ENCODE data around the gene MISFA. TPM values are rescaled to one million over a fixed set of nuclear protein-coding genes. Genes with fewer than 3 reads are reported as not detected.

MISFA gene
- total RNA-seq, 1 donor = under 0.01 TPM

GRCh38 chr11:18632841-18633240, 33.3 kb downstream of the MISFA start:
- Histone ChIP-seq H3K27ac (ENCODE audit: low read depth, low read length) (peak overlapping the region; percentile 98), H3K9me3 (ENCODE audit: low read depth, low read length) (no peaks in the 10 kb centered on the region)
- DNase-seq (ENCODE audit: insufficient read length, low spot score, missing footprints) = no peak

GRCh38 chr11:18633256-18634139, 33.9 kb downstream of the MISFA start:
- peak overlapping the region; percentile 96 for H3K4me3 ChIP-seq (ENCODE audit: insufficient read depth, low read length)
- H3K79me2 ChIP-seq (ENCODE audit: insufficient read depth, low read length) = peaks cover 56% of the 10 kb centered on the region
- no peak for DNase-seq (ENCODE audit: insufficient read length, low spot score, missing footprints)
- H3K9me3 ChIP-seq (ENCODE audit: low read depth, low read length) = no peaks in the 10 kb centered on the region
- peak overlapping the region; percentile 98 for H3K27ac ChIP-seq (ENCODE audit: low read depth, low read length)
- H3K27me3 ChIP-seq (ENCODE audit: insufficient read depth, low read length) = no peaks in the 10 kb centered on the region
- peak overlapping the region; percentile 92 for H2AFZ ChIP-seq (ENCODE audit: low read length)
- H3K4me2 ChIP-seq (ENCODE audit: insufficient read depth, low read length) = peak overlapping the region; percentile 96
- peaks cover 15% of the 10 kb centered on the region for H3K4me1 ChIP-seq (ENCODE audit: insufficient read depth, low read length)
- H3K36me3 ChIP-seq (ENCODE audit: insufficient read depth, low read length) = peaks cover 3% of the 10 kb centered on the region
- TF ChIP-seq CTCF (IDR thresholded peaks at IDR 0.05; ENCODE audit: extremely low read depth, low read depth, low read length) = no peak
- peaks cover 28% of the 10 kb centered on the region for H4K20me1 ChIP-seq (ENCODE audit: insufficient read depth, low read length)

More at GRCh38 chr11:18632841-18633240, 33.3 kb downstream of the MISFA start:
- H3K4me3 ChIP-seq (ENCODE audit: insufficient read depth, low read length) = peak overlapping the region; percentile 96
- TF ChIP-seq CTCF (IDR thresholded peaks at IDR 0.05; ENCODE audit: extremely low read depth, low read depth, low read length) = no peak
- H3K27me3 ChIP-seq (ENCODE audit: insufficient read depth, low read length) = no peaks in the 10 kb centered on the region
- H3K36me3 ChIP-seq (ENCODE audit: insufficient read depth, low read length) = peaks cover 3% of the 10 kb centered on the region
- H3K79me2 ChIP-seq (ENCODE audit: insufficient read depth, low read length) = peaks cover 63% of the 10 kb centered on the region
- H3K4me2 ChIP-seq (ENCODE audit: insufficient read depth, low read length) = peak overlapping the region; percentile 96
- H2AFZ ChIP-seq (ENCODE audit: low read length) = no peak overlapping the region
- peaks cover 31% of the 10 kb centered on the region for H4K20me1 ChIP-seq (ENCODE audit: insufficient read depth, low read length)
- peaks cover 15% of the 10 kb centered on the region for H3K4me1 ChIP-seq (ENCODE audit: insufficient read depth, low read length)

GRCh38 chr11:18634140-18635032, 34.8 kb downstream of the MISFA start, which contains the start of gene SPTY2D1:
Gene SPTY2D1 (minus strand): TSS chr11:18634342. CDS start chr11:18634257, 85 bp downstream.
- no peaks in the 10 kb centered on the region for H3K27me3 ChIP-seq (ENCODE audit: insufficient read depth, low read length)
- H3K4me1 ChIP-seq (ENCODE audit: insufficient read depth, low read length) = peaks cover 15% of the 10 kb centered on the region
- H3K9me3 ChIP-seq (ENCODE audit: low read depth, low read length) = no peaks in the 10 kb centered on the region
- TF ChIP-seq CTCF (IDR thresholded peaks at IDR 0.05; ENCODE audit: extremely low read depth, low read depth, low read length) = no peak
- peak within 1 kb of the TSS; percentile 98 for H3K27ac ChIP-seq (ENCODE audit: low read depth, low read length)
- H3K79me2 ChIP-seq (ENCODE audit: insufficient read depth, low read length) = peaks cover 47% of the 10 kb centered on the region
- H3K4me3 ChIP-seq (ENCODE audit: insufficient read depth, low read length) = peak within 1 kb of the TSS; percentile 96
- H3K4me2 ChIP-seq (ENCODE audit: insufficient read depth, low read length) = peak within 1 kb of the TSS; percentile 96
- peak within 1 kb of the TSS; percentile 97 for H2AFZ ChIP-seq (ENCODE audit: low read length)
- peaks cover 3% of the 10 kb centered on the region for H3K36me3 ChIP-seq (ENCODE audit: insufficient read depth, low read length)
- peak; percentile 96 for DNase-seq (ENCODE audit: insufficient read length, low spot score, missing footprints)
- H4K20me1 ChIP-seq (ENCODE audit: insufficient read depth, low read length) = peaks cover 23% of the 10 kb centered on the region
